Thoracic aorta (tissue), 2 donors: ENCODE results near the gene CNTD1. TPM values are rescaled to one million over a fixed set of nuclear protein-coding genes. Genes with fewer than 3 reads are reported as not detected.

ENCODE experiments used
- total RNA-seq, 2 donors: library from RNA; depleted of rRNA; stranded (reverse); fragments of >200 nt; gene quantifications; one replicate each; pipeline versions ENCODE4 v1.1.0 to v1.2.3, GENCODE V29; 2016

CNTD1 gene
- total RNA-seq, 2 donors from 2014 or later = not detected

Other genes with a start within 250 kb of the CNTD1 start
- gene HSD17B1, start 245.9 kb upstream of the CNTD1 start, total RNA-seq = 1 to 10 TPM in 1 of 2 donors, under 1 TPM in 1; 0.14 to 2.8 TPM
- 10 to 100 TPM; 20.8 to 21.1 TPM for gene COASY, start 236.7 kb upstream of the CNTD1 start, total RNA-seq
- gene MLX, start 231.8 kb upstream of the CNTD1 start, total RNA-seq = 10 to 100 TPM; 31.5 to 41.2 TPM
- 1 to 10 TPM in 1 of 2 donors, not detected in 1; 6.6 TPM for gene PSMC3IP, start 221.1 kb upstream of the CNTD1 start, total RNA-seq
- 10 to 100 TPM; 49.0 to 60.4 TPM for gene RETREG3, start 189.5 kb upstream of the CNTD1 start, total RNA-seq
- 10 to 100 TPM; 26.7 to 47.0 TPM for gene TUBG1, start 189.2 kb upstream of the CNTD1 start, total RNA-seq
- gene TUBG2, start 139.6 kb upstream of the CNTD1 start, total RNA-seq = 10 to 100 TPM; 47.2 to 49.0 TPM
- 10 to 100 TPM; 54.8 to 59.2 TPM for gene PLEKHH3, start 121.9 kb upstream of the CNTD1 start, total RNA-seq
- gene CCR10, start 117.0 kb upstream of the CNTD1 start, total RNA-seq = 1 to 10 TPM; 3.2 to 3.4 TPM
- gene CNTNAP1, start 116.3 kb upstream of the CNTD1 start, total RNA-seq = 10 to 100 TPM in 1 of 2 donors, 1 to 10 TPM in 1; 9.1 to 19.6 TPM
- 10 to 100 TPM; 66.3 to 75.2 TPM for gene EZH1, start 53.8 kb upstream of the CNTD1 start, total RNA-seq
- 10 to 100 TPM; 11.0 to 32.3 TPM for gene RAMP2, start 37.6 kb upstream of the CNTD1 start, total RNA-seq
- gene VPS25, start 25.4 kb upstream of the CNTD1 start, total RNA-seq = 10 to 100 TPM; 18.5 to 24.2 TPM
- gene WNK4, start 18.3 kb upstream of the CNTD1 start, total RNA-seq = not detected
- gene COA3, start 157 bp upstream of the CNTD1 start, total RNA-seq = 10 to 100 TPM; 34.3 to 36.1 TPM
- 100 to 1,000 TPM in 1 of 2 donors, 10 to 100 TPM in 1; 99.6 to 122 TPM for gene BECN1, start 25.4 kb downstream of the CNTD1 start, total RNA-seq
- 10 to 100 TPM; 41.2 to 82.5 TPM for gene PSME3, start 34.5 kb downstream of the CNTD1 start, total RNA-seq
- gene AOC2, start 45.7 kb downstream of the CNTD1 start, total RNA-seq = 1 to 10 TPM in 1 of 2 donors, under 1 TPM in 1; 0.68 to 2.8 TPM
- 100 to 1,000 TPM; 117 to 146 TPM for gene AOC3, start 52.3 kb downstream of the CNTD1 start, total RNA-seq
- not detected for gene G6PC1, start 101.9 kb downstream of the CNTD1 start, total RNA-seq
- gene AARSD1, start 165.6 kb downstream of the CNTD1 start, total RNA-seq = 10 to 100 TPM; 26.0 to 35.5 TPM
- gene PTGES3L, start 181.2 kb downstream of the CNTD1 start, total RNA-seq = 1 to 10 TPM; 1.5 to 2.0 TPM
- 10 to 100 TPM; 16.6 to 17.9 TPM for gene RUNDC1, start 181.7 kb downstream of the CNTD1 start, total RNA-seq
- 100 to 1,000 TPM; 535 to 569 TPM for gene RPL27, start 199.6 kb downstream of the CNTD1 start, total RNA-seq
- gene IFI35, start 207.9 kb downstream of the CNTD1 start, total RNA-seq = 10 to 100 TPM; 34.4 to 34.8 TPM
- gene VAT1, start 223.5 kb downstream of the CNTD1 start, total RNA-seq = 100 to 1,000 TPM in 1 of 2 donors, 10 to 100 TPM in 1; 91.5 to 158 TPM
- 1 to 10 TPM in 1 of 2 donors, under 1 TPM in 1; 0.81 to 2.4 TPM for gene RND2, start 226.4 kb downstream of the CNTD1 start, total RNA-seq